Spleen (tissue), 7 donors: ENCODE measurements around the gene PTPRK.

Source experiments
- CTCF ChIP-seq, 11 experiments: fragments of 200-600 bp in 7 of 11; fragments of 450-650 bp in 4 of 11; sonication (generic) in 4 of 11; IDR thresholded peaks in 8 of 11; conservative IDR thresholded peaks in 3 of 11; 1 replicate in 7 of 11; 2 replicates in 4 of 11; pipeline versions ENCODE4 v1.4.0 to v1.8.0; 2016 to 2021; ENCODE audit warnings: antibody characterized with exemption in 11 of 11, inconsistent platforms in 4 of 11, mild to moderate bottlenecking in 1 of 11
- POLR2AphosphoS5 ChIP-seq, 3 donors: sonication (generic); formaldehyde crosslinking; IDR thresholded peaks; one replicate each; pipeline ENCODE4 v1.5.1; 2017; ENCODE audit warnings: antibody characterized with exemption in 3 of 3
- donor health status: DM: no; HTN: no; CAD: no; lungs with moderate emphysema.
- donor health status: DM: no; HTN: no; CAD: no.
- donor health status: DM: no; HTN: no; CAD: no.

GRCh38 chr6:128249429-128249828, 271.0 kb downstream of the PTPRK start:
- no peak for TF ChIP-seq CTCF (IDR thresholded peaks at IDR 0.05 in 8 of 11, conservative IDR thresholded peaks at IDR 0.05 in 3 of 11)
- TF ChIP-seq POLR2AphosphoS5 (IDR thresholded peaks at IDR 0.05) = no peak
